A549 (cell line): ENCODE results near the gene TOX2. TPM values are rescaled to one million over a fixed set of nuclear protein-coding genes. Genes with fewer than 3 reads are reported as not detected.

Source experiments
- ATAC-seq, 2 experiments: fragments of 200-7000 bp in 1 of 2; fragments of >200 bp in 1 of 2; cut with Nextera tagmentation in 1 of 2; cut with Tn5 transposase in 1 of 2; 3 replicates each; pipeline versions ENCODE4 v1.8.0 to v1.9.1; 2018 to 2020; ENCODE audit warnings: mild to moderate bottlenecking in 1 of 2, moderate library complexity in 1 of 2
- CTCF ChIA-PET: fragments of 300-600 bp; sonication (Branson Sonifier 250); formaldehyde crosslinking; extraction: SDS; loops from one replicate; lab custom pipeline; 2021; ENCODE audit warnings: antibody characterized with exemption, inconsistent platforms; lab: Yijun Ruan, JAX
- POLR2A ChIA-PET: fragments of 350-600 bp; formaldehyde crosslinking; extraction: SDS; loops from one replicate; lab custom pipeline; 2021; ENCODE audit warnings: antibody characterized with exemption, inconsistent platforms; lab: Yijun Ruan, JAX
- DNase-seq, 2 experiments: peaks; one replicate each; pipeline versions ENCODE4 v3.0.0 to v3.0.0-alpha.2; 2011 to 2016; ENCODE audit warnings: low read depth in 1 of 2, low spot score in 1 of 2
- FAIRE-seq: peaks from 2 replicates; lab custom pipeline; 2011; peaks lifted over from hg19 to GRCh38; lab: Jason Lieb, UNC
- H3K27ac ChIP-seq, 2 experiments: fragments of >200 bp; sonication (Bioruptor Twin); formaldehyde crosslinking; 3 replicates each; pipeline ENCODE4 v1.5.1; 2016 to 2017
- H3K4me1 ChIP-seq: fragments of >200 bp; sonication (Bioruptor Twin); formaldehyde crosslinking; 3 replicates; pipeline ENCODE4 v1.6.1; 2016
- H3K4me2 ChIP-seq: fragments of >200 bp; sonication (Bioruptor Twin); formaldehyde crosslinking; 3 replicates; pipeline ENCODE4 v1.6.1; 2016
- H3K4me3 ChIP-seq: fragments of >200 bp; sonication (Bioruptor Twin); formaldehyde crosslinking; 3 replicates; pipeline ENCODE4 v1.5.1; 2016
- H3K9me3 ChIP-seq: fragments of >200 bp; sonication (Bioruptor Twin); formaldehyde crosslinking; 3 replicates; pipeline ENCODE4 v1.6.1; 2016
- FOSB ChIP-seq: fragments of 250-450 bp; sonication (Bioruptor Pico); IDR thresholded peaks from 2 replicates; pipeline ENCODE4 v1.5.0; 2020; ENCODE audit warnings: mild to moderate bottlenecking, moderate library complexity
- FOXS1 ChIP-seq: fragments of 250-450 bp; sonication (Bioruptor Pico); IDR thresholded peaks from 2 replicates; pipeline ENCODE4 v1.5.0; 2020; ENCODE audit warnings: mild to moderate bottlenecking, moderate library complexity
- HOXB13 ChIP-seq: fragments of 250-450 bp; sonication (Bioruptor Pico); IDR thresholded peaks from 2 replicates; pipeline ENCODE4 v1.5.0; 2020; ENCODE audit warnings: low read depth, mild to moderate bottlenecking, moderate library complexity
- JUNB ChIP-seq: fragments of >200 bp; sonication (Bioruptor Twin); formaldehyde crosslinking; IDR thresholded peaks from 2 replicates; pipeline ENCODE4 v1.6.1; 2016
- MYC ChIP-seq: IDR thresholded peaks from 2 replicates; pipeline ENCODE4 v1.6.1; 2012; ENCODE audit warnings: mild to moderate bottlenecking, inconsistent platforms, low read length, improper control_type of control experiment, borderline replicate concordance
- NPAS2 ChIP-seq: fragments of 250-450 bp; sonication (Bioruptor Pico); IDR thresholded peaks from 2 replicates; pipeline ENCODE4 v1.8.0; 2022; ENCODE audit warnings: mild to moderate bottlenecking, moderate library complexity, borderline replicate concordance
- NR3C1 ChIP-seq: fragments of >200 bp; sonication (Bioruptor Twin); formaldehyde crosslinking; IDR thresholded peaks from 3 replicates; pipeline ENCODE4 v1.6.1; 2017
- POLR2A ChIP-seq: IDR thresholded peaks from 2 replicates; pipeline ENCODE4 v1.6.1; 2012; ENCODE audit warnings: mild to moderate bottlenecking, low read length
- POLR2AphosphoS2 ChIP-seq: conservative IDR thresholded peaks from 2 replicates; pipeline ENCODE4 v1.6.1; 2012; ENCODE audit warnings: low read length, improper control_type of control experiment, inconsistent platforms
- RAD21 ChIP-seq, 2 experiments: fragments of >200 bp in 1 of 2; sonication (Bioruptor Twin) in 1 of 2; formaldehyde crosslinking in 1 of 2; IDR thresholded peaks in 1 of 2; conservative IDR thresholded peaks in 1 of 2; 2 replicates in 1 of 2; 3 replicates in 1 of 2; pipeline ENCODE4 v1.6.1; 2012 to 2018; ENCODE audit warnings: inconsistent platforms in 1 of 2
- RFX5 ChIP-seq: fragments of 450-650 bp; IDR thresholded peaks from 2 replicates; pipeline ENCODE4 v1.7.1; 2014; ENCODE audit warnings: antibody characterized with exemption, mild to moderate bottlenecking, moderate library complexity
- RNF2 ChIP-seq: fragments of 200-600 bp; sonication (generic); IDR thresholded peaks from 2 replicates; pipeline ENCODE4 v1.6.1; 2016; ENCODE audit warnings: low read depth, mild to moderate bottlenecking, antibody characterized with exemption, moderate library complexity, borderline replicate concordance
- SMC3 ChIP-seq: fragments of >200 bp; sonication (Bioruptor Twin); formaldehyde crosslinking; IDR thresholded peaks from 3 replicates; pipeline ENCODE4 v1.6.1; 2018; ENCODE audit warnings: inconsistent platforms
- ZNF302 ChIP-seq: fragments of 250-450 bp; sonication (Bioruptor Pico); IDR thresholded peaks from 2 replicates; pipeline ENCODE4 v1.9.0; 2021; ENCODE audit warnings: inconsistent platforms, mild to moderate bottlenecking, moderate library complexity
- ZSCAN20 ChIP-seq: fragments of 250-450 bp; sonication (Bioruptor Pico); IDR thresholded peaks from 2 replicates; pipeline ENCODE4 v1.8.0; 2022; ENCODE audit warnings: mild to moderate bottlenecking, moderate library complexity
- WGBS: methylation state at CpG from one replicate; pipeline ENCODE4 v1.1.6; 2017; ENCODE audit errors: missing lambda C conversion rate; 5-methylcytosine and 5-hydroxymethylcytosine counted together
- polyA plus RNA-seq, 4 experiments: library from polyadenylated mRNA; depleted of rRNA in 3 of 4; stranded (reverse); fragments of >200 nt; fragmentation: RNase III in 1 of 4; extraction: RNeasy Plus Mini Kit Qiagen cat#74134 plus additional on column Dnase treatment in 1 of 4; gene quantifications; 2 replicates in 3 of 4; 3 replicates in 1 of 4; pipeline ENCODE4 v1.2.3, GENCODE V29; 2011 to 2017
- TF ChIP-seq, protein P1 (sequence below): fragments of 450-650 bp; IDR thresholded peaks from 2 replicates; pipeline ENCODE4 v1.6.1; 2014; ENCODE audit warnings: antibody characterized with exemption
- TF ChIP-seq, protein P2 (sequence below): fragments of 200-600 bp; sonication (generic); IDR thresholded peaks from 2 replicates; pipeline ENCODE4 v1.6.1; 2016; ENCODE audit warnings: antibody characterized with exemption, mild to moderate bottlenecking, moderate library complexity
- TF ChIP-seq, protein P3 (sequence below): fragments of >200 bp; sonication (Bioruptor Twin); formaldehyde crosslinking; IDR thresholded peaks from 3 replicates; pipeline ENCODE4 v1.6.1; 2016
- TF ChIP-seq, protein P4 (sequence below): IDR thresholded peaks from 2 replicates; pipeline ENCODE4 v1.6.1; 2012
- TF ChIP-seq, protein P5 (sequence below): fragments of 250-450 bp; sonication (Bioruptor Pico); IDR thresholded peaks from 2 replicates; pipeline ENCODE4 v1.5.0; 2021; ENCODE audit warnings: mild to moderate bottlenecking, moderate library complexity, borderline replicate concordance

Gene TOX2
- polyA plus RNA-seq, 2 of the 4 experiments (the other 2 are of a cell fraction) = 2.5 to 5.3 TPM

DNA sequence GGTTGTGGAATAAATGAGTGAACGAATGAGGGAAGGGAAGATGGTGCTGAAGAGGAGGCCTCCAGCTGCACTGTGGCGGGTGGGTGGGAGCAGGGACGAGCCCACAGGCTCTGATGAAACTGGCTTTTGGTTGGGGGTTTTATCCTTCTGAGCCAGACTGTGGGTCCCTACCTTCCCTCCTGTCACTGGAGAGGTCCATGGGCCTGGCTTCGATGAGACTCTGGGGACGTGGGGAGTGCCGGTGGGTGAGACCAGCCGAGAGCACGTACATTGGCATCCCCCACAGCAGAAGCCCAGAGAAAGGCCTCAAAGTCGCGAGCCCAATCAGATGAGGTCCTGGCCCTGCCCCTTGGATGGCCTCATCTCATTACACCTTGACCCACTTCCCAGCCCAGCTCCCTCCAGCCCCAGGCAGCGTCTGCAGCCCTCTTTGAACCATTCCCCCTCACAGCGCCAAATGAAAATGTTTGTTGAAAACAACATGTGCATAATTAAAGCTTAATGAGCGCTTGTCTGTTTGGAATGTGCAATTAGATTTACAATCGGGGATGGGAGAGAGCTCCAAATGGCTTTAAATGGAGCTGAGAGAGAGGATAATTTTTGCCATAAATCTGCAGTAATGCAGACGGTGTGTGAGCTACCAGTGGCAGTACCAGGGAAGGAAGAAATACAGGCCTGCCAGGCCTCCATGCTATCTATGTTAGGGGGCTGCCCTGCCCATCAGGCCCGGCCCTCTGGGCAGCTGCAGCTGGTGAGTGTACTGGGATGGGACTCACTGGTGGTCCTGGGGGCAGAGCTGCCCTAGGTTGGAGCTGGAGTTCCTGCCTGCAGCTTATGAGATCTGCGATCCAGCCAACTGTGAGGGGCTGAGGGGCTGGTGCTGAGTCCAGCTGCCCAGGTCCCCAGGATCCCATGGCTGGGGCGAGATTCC is 47.2 kb downstream of the TOX2 start:
- H3K27ac ChIP-seq = peak overlapping the region in 1 of 2 experiments; percentile 61; a peak in 3 of 6 replicates
- TF ChIP-seq NPAS2 = no peak
- no peak for TF ChIP-seq ZSCAN20
- no peak for TF ChIP-seq FOXS1 (CRISPR knock-in tag)
- TF ChIP-seq NR3C1 = no peak
- TF ChIP-seq FOSB (CRISPR knock-in tag) = no peak
- TF ChIP-seq, protein P1, sequence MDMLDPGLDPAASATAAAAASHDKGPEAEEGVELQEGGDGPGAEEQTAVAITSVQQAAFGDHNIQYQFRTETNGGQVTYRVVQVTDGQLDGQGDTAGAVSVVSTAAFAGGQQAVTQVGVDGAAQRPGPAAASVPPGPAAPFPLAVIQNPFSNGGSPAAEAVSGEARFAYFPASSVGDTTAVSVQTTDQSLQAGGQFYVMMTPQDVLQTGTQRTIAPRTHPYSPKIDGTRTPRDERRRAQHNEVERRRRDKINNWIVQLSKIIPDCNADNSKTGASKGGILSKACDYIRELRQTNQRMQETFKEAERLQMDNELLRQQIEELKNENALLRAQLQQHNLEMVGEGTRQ = no peak
- no peak for ATAC-seq
- 0 out of 3 replicates have a peak, but pooled peaks cover 4% of the 10 kb centered on the region for H3K9me3 ChIP-seq
- ChIA-PET CTCF (interaction anchor here (0.9 to 1.7 kb wide), 2 partner anchors 36 to 120 kb away, joined by 3 read pairs; no protein-coding TSS in a partner anchor), POLR2A (no interaction called here)
- no peak for DNase-seq
- no peak overlapping the region for H3K4me3 ChIP-seq
- WGBS = 92% methylated on average over 17 of the region's 18 CpGs
- peaks cover 41% of the 10 kb centered on the region for H3K4me1 ChIP-seq
- H3K4me2 ChIP-seq = no peak overlapping the region
- no peak for FAIRE-seq

DNA sequence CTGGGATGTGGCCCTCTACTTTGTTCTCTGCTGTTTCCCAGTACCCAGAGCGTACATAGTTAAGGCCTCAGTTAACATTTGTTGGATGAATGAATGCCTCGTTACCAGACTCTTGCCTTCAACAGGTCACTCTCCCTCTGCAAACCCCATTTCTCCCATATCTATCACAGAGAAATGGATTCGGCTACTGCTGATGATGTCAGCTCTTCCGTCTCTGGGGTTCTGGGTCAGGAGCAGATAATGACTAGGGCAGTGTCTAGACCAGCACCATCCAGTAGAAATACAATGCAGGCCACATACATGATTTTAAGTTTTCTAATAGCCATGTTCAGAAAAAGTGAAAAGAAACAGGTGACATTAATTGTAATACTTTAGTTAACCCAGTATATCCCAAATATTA is 47.9 kb downstream of the TOX2 start:
- TF ChIP-seq ZNF302 (CRISPR knock-in tag) (no peak), RAD21 (conservative IDR thresholded peaks at IDR 0.05 in 1 of 2, IDR thresholded peaks at IDR 0.05 in 1 of 2) (no peak), HOXB13 (CRISPR knock-in tag) (no peak), RFX5 (no peak), JUNB (no peak), POLR2A (no peak), MYC (no peak), SMC3 (no peak), RNF2 (no peak), POLR2AphosphoS2 (no peak)
- TF ChIP-seq, protein P2, sequence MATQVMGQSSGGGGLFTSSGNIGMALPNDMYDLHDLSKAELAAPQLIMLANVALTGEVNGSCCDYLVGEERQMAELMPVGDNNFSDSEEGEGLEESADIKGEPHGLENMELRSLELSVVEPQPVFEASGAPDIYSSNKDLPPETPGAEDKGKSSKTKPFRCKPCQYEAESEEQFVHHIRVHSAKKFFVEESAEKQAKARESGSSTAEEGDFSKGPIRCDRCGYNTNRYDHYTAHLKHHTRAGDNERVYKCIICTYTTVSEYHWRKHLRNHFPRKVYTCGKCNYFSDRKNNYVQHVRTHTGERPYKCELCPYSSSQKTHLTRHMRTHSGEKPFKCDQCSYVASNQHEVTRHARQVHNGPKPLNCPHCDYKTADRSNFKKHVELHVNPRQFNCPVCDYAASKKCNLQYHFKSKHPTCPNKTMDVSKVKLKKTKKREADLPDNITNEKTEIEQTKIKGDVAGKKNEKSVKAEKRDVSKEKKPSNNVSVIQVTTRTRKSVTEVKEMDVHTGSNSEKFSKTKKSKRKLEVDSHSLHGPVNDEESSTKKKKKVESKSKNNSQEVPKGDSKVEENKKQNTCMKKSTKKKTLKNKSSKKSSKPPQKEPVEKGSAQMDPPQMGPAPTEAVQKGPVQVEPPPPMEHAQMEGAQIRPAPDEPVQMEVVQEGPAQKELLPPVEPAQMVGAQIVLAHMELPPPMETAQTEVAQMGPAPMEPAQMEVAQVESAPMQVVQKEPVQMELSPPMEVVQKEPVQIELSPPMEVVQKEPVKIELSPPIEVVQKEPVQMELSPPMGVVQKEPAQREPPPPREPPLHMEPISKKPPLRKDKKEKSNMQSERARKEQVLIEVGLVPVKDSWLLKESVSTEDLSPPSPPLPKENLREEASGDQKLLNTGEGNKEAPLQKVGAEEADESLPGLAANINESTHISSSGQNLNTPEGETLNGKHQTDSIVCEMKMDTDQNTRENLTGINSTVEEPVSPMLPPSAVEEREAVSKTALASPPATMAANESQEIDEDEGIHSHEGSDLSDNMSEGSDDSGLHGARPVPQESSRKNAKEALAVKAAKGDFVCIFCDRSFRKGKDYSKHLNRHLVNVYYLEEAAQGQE = no peak
- TF ChIP-seq, protein P3, sequence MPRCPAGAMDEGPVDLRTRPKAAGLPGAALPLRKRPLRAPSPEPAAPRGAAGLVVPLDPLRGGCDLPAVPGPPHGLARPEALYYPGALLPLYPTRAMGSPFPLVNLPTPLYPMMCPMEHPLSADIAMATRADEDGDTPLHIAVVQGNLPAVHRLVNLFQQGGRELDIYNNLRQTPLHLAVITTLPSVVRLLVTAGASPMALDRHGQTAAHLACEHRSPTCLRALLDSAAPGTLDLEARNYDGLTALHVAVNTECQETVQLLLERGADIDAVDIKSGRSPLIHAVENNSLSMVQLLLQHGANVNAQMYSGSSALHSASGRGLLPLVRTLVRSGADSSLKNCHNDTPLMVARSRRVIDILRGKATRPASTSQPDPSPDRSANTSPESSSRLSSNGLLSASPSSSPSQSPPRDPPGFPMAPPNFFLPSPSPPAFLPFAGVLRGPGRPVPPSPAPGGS = no peak
- TF ChIP-seq, protein P4, sequence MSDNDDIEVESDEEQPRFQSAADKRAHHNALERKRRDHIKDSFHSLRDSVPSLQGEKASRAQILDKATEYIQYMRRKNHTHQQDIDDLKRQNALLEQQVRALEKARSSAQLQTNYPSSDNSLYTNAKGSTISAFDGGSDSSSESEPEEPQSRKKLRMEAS = no peak
- TF ChIP-seq, protein P5, sequence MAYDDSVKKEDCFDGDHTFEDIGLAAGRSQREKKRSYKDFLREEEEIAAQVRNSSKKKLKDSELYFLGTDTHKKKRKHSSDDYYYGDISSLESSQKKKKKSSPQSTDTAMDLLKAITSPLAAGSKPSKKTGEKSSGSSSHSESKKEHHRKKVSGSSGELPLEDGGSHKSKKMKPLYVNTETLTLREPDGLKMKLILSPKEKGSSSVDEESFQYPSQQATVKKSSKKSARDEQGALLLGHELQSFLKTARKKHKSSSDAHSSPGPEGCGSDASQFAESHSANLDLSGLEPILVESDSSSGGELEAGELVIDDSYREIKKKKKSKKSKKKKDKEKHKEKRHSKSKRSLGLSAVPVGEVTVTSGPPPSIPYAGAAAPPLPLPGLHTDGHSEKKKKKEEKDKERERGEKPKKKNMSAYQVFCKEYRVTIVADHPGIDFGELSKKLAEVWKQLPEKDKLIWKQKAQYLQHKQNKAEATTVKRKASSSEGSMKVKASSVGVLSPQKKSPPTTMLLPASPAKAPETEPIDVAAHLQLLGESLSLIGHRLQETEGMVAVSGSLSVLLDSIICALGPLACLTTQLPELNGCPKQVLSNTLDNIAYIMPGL (CRISPR knock-in tag) = no peak
- TF ChIP-seq, all 56 proteins: peak for 0
- ChIA-PET CTCF (interaction anchor here (0.9 kb wide), 1 partner anchor 121 kb away, joined by 3 read pairs; no protein-coding TSS in a partner anchor), POLR2A (no interaction called here)
- DNase-seq (no peak), ATAC-seq (no peak), FAIRE-seq (no peak)
- Histone ChIP-seq H3K27ac (peak overlapping the region in 1 of 2 experiments; percentile 61; a peak in 4 of 6 replicates), H3K4me1 (peaks cover 34% of the 10 kb centered on the region), H3K4me2 (no peak overlapping the region), H3K9me3 (0 out of 3 replicates have a peak, but pooled peaks cover under 1% of the 10 kb centered on the region), H3K4me3 (no peak overlapping the region)
- WGBS = 95% methylated on average over 4 of the region's 4 CpGs
